GM19025 (cell line): Measurements from ENCODE around the gene CRTAC1.

Source experiments
- ATAC-seq: cut with Tn5 transposase; IDR thresholded peaks from one replicate; pipeline ENCODE4 v1.9.1; 2021; ENCODE audit warnings: mild to moderate bottlenecking, low read depth, moderate library complexity; ENCODE audit not compliant: unreplicated experiment

CRTAC1 gene

DNA sequence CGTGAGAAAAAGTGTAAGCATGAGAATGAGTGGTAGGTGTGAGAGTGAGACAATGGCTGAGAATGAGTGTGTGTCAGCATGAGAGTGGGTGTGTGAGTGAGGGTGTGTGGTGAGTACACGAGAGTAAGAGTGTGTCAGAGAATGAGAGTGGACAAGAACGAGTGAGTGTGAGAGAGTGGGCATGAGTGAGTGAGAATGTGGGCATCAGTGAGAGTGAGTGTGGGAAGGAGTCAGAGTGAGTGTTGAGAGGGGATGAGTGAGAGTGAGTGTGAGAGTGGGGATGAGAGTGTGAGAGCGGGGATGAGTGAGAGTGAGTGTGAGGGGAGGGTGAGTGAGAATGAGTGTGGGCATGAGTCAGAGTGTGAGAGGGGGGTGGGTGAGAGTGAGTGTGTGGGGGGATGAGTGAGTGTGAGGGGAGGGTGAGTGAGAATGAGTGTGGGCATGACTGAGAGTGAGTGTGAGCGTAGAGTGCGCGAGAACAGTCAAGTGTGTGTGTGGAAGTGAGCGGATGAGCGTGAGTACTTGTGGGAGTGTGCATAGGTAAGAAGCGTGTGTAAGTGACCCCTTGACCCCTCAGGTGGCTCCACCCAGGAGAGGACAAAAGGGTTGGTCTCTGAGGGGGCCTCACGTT is 105.0 kb downstream of the CRTAC1 start:
- no peak for ATAC-seq

GRCh38 chr10:97924678-97925077 is 105.7 kb downstream of the CRTAC1 start:
- ATAC-seq, result no peak

GRCh38 chr10:97923476-97923875 is 106.9 kb downstream of the CRTAC1 start:
- no peak for ATAC-seq

DNA sequence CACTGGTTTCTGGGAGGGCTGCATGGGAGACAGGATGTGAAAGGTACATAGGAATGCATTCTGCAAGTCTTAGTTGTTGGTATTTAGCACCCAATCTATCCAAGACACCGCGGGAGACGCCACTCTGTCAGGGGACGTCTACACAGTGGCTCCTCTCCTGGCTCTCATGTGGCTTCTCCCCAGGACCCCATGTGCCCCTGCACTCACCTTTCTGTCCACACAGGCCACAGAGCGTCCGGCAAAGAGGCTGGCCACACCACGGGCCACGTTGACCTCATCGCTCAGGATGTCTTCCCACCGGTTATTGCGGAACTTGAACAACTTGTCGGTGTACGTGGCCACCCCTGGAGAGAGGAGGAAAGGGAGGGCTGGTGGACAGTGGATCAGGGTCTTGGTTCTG is 107.4 kb downstream of the CRTAC1 start:
- no peak for ATAC-seq

- no peak for ATAC-seq
Measured at GRCh38 chr10:97922022-97922758, 108.2 kb downstream of the CRTAC1 start.

DNA sequence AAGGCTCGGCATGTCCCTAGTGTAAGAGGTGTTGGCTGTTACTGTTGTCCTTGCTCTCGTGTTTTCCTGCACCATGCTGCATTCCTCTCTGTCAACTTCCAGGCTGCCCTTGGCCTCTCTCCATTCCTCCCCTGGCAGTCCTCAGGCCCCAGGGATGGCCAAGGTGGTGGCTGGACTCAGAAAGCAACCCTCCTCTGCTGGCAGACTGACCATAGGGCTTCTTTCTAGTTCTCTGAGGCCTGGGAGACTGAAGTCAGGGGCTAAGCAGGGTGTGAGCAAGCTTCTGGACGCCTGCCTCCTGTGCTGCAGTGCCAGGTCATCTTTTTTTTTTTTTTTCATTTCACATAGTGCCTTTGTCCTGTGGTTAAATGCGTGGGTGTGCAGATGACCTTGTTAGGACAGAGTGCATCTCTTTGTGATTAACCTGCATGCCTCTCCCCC is 108.8 kb downstream of the CRTAC1 start:
- no peak for ATAC-seq

DNA sequence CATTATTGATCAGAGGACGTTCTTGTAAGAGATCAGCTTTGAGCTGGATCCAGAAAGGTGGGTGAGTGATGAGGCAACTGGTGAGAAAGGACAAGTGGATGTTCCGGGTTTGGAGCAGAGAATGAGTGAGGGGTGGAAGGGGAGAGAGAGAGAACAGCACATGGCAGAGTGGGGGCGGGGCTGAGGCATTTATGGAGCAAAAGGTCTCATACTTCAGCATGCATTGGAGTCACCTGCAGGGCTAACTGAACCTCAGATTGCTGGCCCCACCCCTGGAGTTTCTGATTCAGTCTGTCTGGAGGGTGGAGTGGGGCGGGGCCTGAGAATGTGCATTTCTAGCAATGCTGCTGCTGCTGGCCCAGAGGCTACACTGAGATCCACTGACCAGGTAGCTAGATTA is 109.6 kb downstream of the CRTAC1 start:
- ATAC-seq, result no peak

- ATAC-seq, result no peak
Measured at GRCh38 chr10:97919012-97919411, 111.4 kb downstream of the CRTAC1 start.

- no peak for ATAC-seq
Measured at GRCh38 chr10:97916586-97916985, 113.8 kb downstream of the CRTAC1 start.

GRCh38 chr10:97915346-97916131 is 114.9 kb downstream of the CRTAC1 start:
- ATAC-seq, result no peak

DNA sequence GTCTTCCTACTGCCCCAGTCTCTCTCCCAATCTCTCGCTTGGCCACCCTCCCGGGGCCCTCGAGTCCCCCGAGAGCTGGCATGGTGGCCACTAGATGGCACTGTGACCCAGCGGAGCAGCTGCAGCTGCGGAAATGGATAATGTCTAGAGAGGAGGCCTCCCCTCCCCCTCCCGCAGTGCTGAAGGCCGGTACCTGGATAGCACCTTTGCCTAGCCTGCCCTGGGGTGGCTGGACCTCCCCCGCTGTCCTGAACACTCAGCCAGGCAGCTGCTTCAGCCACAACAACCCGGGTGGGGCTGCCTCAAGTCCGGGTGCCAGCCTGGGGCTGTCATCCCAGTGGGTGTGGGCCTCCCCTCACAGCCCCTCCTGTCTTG is 115.6 kb downstream of the CRTAC1 start:
- ATAC-seq, result no peak

GRCh38 chr10:97914171-97914836 is 116.1 kb downstream of the CRTAC1 start:
- no peak for ATAC-seq

GRCh38 chr10:97913614-97914013 is 116.8 kb downstream of the CRTAC1 start:
- no peak for ATAC-seq

DNA sequence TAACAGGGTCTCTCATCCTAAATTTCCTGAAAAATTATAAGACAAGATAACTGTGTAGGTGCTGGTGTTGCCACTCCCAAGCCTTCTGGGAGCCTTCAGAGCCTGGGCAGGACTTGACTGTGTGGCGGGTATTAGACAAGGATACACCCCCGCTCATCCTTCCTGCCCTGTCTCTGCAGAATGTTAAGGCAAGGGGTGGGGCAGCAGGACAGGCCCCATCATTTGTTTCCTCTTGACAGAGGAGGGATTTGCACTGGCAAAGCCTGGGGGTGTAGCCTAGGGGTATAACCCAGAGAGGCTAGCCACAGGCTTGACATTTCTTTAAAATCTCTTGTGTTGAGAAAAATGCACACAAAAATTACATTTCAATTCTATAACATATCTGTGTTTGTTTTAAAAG is 117.2 kb downstream of the CRTAC1 start:
- no peak for ATAC-seq

- no peak for ATAC-seq
Measured at GRCh38 chr10:97911217-97911616, 119.2 kb downstream of the CRTAC1 start.

- ATAC-seq, result no peak
Measured at GRCh38 chr10:97910661-97911060, 119.8 kb downstream of the CRTAC1 start.

- ATAC-seq, result no peak
Measured at GRCh38 chr10:97907830-97908229, 122.6 kb downstream of the CRTAC1 start.

DNA sequence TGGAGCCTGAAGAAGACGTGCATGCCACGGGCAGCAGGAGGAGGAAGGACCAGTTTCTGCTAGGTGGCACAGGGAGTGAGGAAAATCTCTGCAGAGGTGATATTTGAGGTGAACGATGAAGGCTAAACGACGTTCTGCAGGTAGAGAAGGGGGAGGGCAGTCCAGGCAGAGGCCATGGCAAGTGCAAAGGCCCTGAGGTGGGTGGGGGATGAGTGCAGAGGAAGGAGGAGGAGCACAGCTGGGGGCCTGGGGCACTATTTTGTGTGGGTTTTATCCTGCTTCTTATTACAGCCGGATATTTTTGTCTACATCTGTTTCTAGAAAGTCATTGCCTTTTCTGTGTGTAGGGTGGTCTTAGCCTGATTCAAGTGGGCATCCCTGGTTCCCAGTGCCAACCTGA is 123.2 kb downstream of the CRTAC1 start:
- ATAC-seq, result no peak

- ATAC-seq, result no peak
Measured at GRCh38 chr10:97905276-97905675, 125.1 kb downstream of the CRTAC1 start.

DNA sequence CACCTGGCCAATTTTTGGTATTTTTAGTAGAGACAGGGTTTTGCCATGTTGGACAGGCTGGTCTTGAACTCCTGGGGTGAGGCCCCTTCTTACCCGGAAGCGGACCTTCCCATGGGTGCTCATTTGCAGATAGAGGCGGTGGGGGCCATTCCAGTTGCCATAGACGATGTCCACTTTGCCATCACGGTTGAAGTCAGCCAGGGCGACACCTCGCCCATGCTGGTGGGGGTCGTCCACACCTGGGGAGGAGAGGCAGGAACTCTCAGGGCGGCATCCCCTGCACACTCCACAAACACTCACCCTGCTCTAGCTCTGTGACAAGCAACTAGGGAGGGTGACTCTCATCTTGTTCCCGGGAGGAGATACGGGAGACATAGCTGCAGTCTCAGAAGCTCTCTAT is 125.8 kb downstream of the CRTAC1 start:
- ATAC-seq, result no peak

DNA sequence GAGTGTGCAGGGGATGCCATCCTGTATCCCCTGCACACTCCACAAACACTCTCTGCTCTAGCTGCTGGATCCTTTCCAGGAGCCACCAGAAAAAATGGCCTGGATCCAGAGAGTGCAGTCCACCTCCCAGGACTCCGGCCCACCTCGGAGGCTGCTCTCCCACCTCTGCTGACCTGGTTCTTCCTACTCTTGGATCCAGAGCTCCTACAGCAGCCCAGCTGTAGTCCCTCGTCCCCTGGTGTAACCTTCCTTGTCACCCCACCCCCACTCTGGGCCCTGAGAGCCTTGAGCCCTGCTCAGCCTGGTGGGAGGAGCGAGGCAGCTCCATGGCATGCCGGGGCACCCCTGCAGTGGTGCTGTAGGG is 126.4 kb downstream of the CRTAC1 start:
- no peak for ATAC-seq
